Mammary epithelial cell (primary cell): Measurements from ENCODE around the gene BFSP1.

Experiments
- CTCF ChIP-seq, 2 donors: IDR thresholded peaks in 1 of 2; conservative IDR thresholded peaks in 1 of 2; 2 replicates each; pipeline ENCODE4 v1.5.1; 2011 to 2012; ENCODE audit warnings: inconsistent platforms in 2 of 2, low read length in 2 of 2, mild to moderate bottlenecking in 2 of 2, control low read depth in 1 of 2, low read depth in 1 of 2; ENCODE audit not compliant: insufficient read depth in 1 of 2; ENCODE audit errors: extremely low read depth in 1 of 2
- EZH2 ChIP-seq: IDR thresholded peaks from 2 replicates; pipeline ENCODE4 v1.6.1; 2012; ENCODE audit warnings: low read length, inconsistent platforms, borderline replicate concordance

- TF ChIP-seq CTCF (conservative IDR thresholded peaks at IDR 0.05 in 1 of 2, IDR thresholded peaks at IDR 0.05 in 1 of 2; ENCODE audit: extremely low read depth in 1 of 2, insufficient read depth in 1 of 2, low read depth in 1 of 2, low read length in 2 of 2) = no peak
- no peak for TF ChIP-seq EZH2
Observed at GRCh38 chr20:17444091-17444490, 87.1 kb downstream of the BFSP1 start.
